NCI-H460 (cell line): ENCODE data around the gene MCOLN2. TPM values are rescaled to one million over a fixed set of nuclear protein-coding genes. Genes with fewer than 3 reads are reported as not detected.
"Not testable (repeated sequence)": the region's sequence is repeated elsewhere in the genome, so short reads cannot be mapped to it uniquely, and the experiment has no call there.

Experiments
- DNase-seq: peaks from one replicate; pipeline ENCODE4 v3.0.0-alpha.2; 2016; ENCODE audit warnings: low read depth; ENCODE audit errors: extremely low read depth
- total RNA-seq: library from RNA; depleted of rRNA; stranded (reverse); fragments of >200 nt; shearing (Covaris generic); gene quantifications from 2 replicates; pipeline ENCODE4 v1.2.3, GENCODE V29; 2014

Gene MCOLN2
- total RNA-seq, 1 experiment from 2014 or later, result 7.6 TPM

GRCh38 chr1:84986561-84986960 is 10.4 kb downstream of the MCOLN2 start:
- DNase-seq, result not testable (repeated sequence)

- no peak for DNase-seq
Measured at GRCh38 chr1:84985365-84985764, 11.5 kb downstream of the MCOLN2 start.

GRCh38 chr1:84982395-84982794 is 14.5 kb downstream of the MCOLN2 start:
- no peak for DNase-seq

- DNase-seq, result no peak
Measured at GRCh38 chr1:84975035-84975434, 21.9 kb downstream of the MCOLN2 start.

GRCh38 chr1:84973498-84974334 is 23.2 kb downstream of the MCOLN2 start:
- DNase-seq, result no peak

GRCh38 chr1:84972377-84972987 is 24.4 kb downstream of the MCOLN2 start:
- peak; percentile 32 for DNase-seq

- no peak for DNase-seq
Measured at GRCh38 chr1:84971957-84972356, 25.0 kb downstream of the MCOLN2 start.

- no peak for DNase-seq
Measured at GRCh38 chr1:84969489-84970250, 27.2 kb downstream of the MCOLN2 start.

- DNase-seq, result no peak
Measured at GRCh38 chr1:84968865-84969264, 28.0 kb downstream of the MCOLN2 start.

- no peak for DNase-seq
Measured at GRCh38 chr1:84968101-84968500, 28.8 kb downstream of the MCOLN2 start.

GRCh38 chr1:84967666-84968065 is 29.2 kb downstream of the MCOLN2 start:
- DNase-seq, result no peak

- DNase-seq, result no peak
Measured at GRCh38 chr1:84963021-84963420, 33.9 kb downstream of the MCOLN2 start.

GRCh38 chr1:84961316-84961715 is 35.6 kb downstream of the MCOLN2 start:
- no peak for DNase-seq

GRCh38 chr1:84960371-84960770 is 36.5 kb downstream of the MCOLN2 start:
- no peak for DNase-seq

- DNase-seq, result no peak
Measured at GRCh38 chr1:84959294-84959693, 37.6 kb downstream of the MCOLN2 start.

- DNase-seq, result no peak
Measured at GRCh38 chr1:84957966-84958365, 38.9 kb downstream of the MCOLN2 start.

- DNase-seq, result no peak
Measured at GRCh38 chr1:84956655-84957054, 40.3 kb downstream of the MCOLN2 start.

GRCh38 chr1:84956097-84956496 is 40.8 kb downstream of the MCOLN2 start:
- no peak for DNase-seq

- DNase-seq, result no peak
Measured at GRCh38 chr1:84949664-84950063, 47.2 kb downstream of the MCOLN2 start.

- no peak for DNase-seq
Measured at GRCh38 chr1:84947536-84948410, 49.1 kb downstream of the MCOLN2 start.
